IPS-20b (cell line): ENCODE data around the gene PTGER3.
"Not testable (repeated sequence)": the region's sequence is repeated elsewhere in the genome, so short reads cannot be mapped to it uniquely, and the experiment has no call there.

Experiments
- H3K27ac ChIP-seq: one replicate; pipeline ENCODE4 v1.5.1; 2013; ENCODE audit warnings: low read length
- H3K27me3 ChIP-seq: 2 replicates; pipeline ENCODE4 v1.6.1; 2013; ENCODE audit warnings: mild to moderate bottlenecking, low read length, inconsistent platforms; ENCODE audit not compliant: insufficient read depth
- H3K36me3 ChIP-seq: 2 replicates; pipeline ENCODE4 v1.6.1; 2013; ENCODE audit warnings: low read depth, mild to moderate bottlenecking, inconsistent platforms, low read length, moderate library complexity; ENCODE audit not compliant: insufficient read depth
- H3K4me1 ChIP-seq: 2 replicates; pipeline ENCODE4 v1.6.1; 2013; ENCODE audit warnings: mild to moderate bottlenecking, control low read depth, inconsistent platforms, low read length, moderate library complexity; ENCODE audit not compliant: insufficient read depth
- H3K4me3 ChIP-seq: 2 replicates; pipeline ENCODE4 v1.5.1; 2013; ENCODE audit warnings: mild to moderate bottlenecking, low read length, inconsistent platforms
- H3K9ac ChIP-seq: 2 replicates; pipeline ENCODE4 v1.6.1; 2013; ENCODE audit warnings: low read depth, mild to moderate bottlenecking, inconsistent platforms, low read length, moderate library complexity
- H3K9me3 ChIP-seq: 2 replicates; pipeline ENCODE4 v1.6.1; 2013; ENCODE audit warnings: mild to moderate bottlenecking, low read depth, low read length, inconsistent platforms; ENCODE audit not compliant: insufficient read depth

Gene PTGER3

DNA sequence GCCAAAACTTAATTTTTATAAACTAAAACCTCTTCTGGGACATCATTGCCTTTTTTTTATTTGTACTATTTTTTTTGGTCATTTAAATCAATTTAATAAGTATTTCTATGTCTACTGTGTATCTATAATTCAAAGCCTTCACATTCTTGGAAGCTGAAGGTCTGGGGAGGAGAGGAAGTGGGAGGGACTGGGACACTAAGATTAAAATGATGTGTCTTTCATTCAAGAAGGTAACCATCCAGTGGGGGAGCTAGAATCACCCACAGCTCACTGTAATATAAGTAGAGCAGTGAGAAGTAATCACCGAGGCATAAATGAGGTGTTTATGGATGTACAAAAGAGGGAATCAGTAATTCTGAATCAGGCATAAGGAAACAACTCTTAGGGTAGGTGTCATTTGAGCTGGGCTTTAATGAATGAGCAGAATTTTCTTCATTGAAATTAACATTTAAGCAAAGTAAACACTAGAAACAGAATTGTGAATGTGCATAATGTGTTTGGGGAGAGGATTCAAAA is 52.8 kb downstream of the PTGER3 start:
- H3K36me3 ChIP-seq, result no peaks in the 10 kb centered on the region
- no peaks in the 10 kb centered on the region for H3K4me1 ChIP-seq
- H3K9me3 ChIP-seq, result no peaks in the 10 kb centered on the region
- no peak overlapping the region for H3K4me3 ChIP-seq
- no peaks in the 10 kb centered on the region for H3K27me3 ChIP-seq
- H3K9ac ChIP-seq, result no peak overlapping the region
- no peak overlapping the region for H3K27ac ChIP-seq

DNA sequence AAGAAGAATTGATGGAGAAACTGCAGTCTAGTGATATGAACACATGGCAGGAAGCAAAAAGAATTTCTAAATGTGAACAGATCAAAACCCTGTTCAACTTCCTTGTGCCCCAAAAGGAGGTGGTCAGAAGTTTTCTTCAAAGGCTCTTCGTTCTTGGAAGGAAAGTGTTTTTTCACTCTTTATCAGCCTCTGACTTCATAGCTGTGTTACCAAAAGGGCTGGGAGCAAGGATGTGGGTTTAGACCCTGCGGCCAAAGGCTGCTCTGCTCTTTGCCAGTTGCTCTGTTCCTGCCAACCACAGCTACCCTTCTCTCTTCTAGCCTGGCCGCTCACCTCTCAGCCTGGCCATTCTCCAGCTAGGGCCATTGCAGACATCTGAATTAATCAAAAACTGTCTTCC is 53.8 kb downstream of the PTGER3 start:
- H3K27me3 ChIP-seq, result no peaks in the 10 kb centered on the region
- no peaks in the 10 kb centered on the region for H3K36me3 ChIP-seq
- H3K4me1 ChIP-seq, result no peaks in the 10 kb centered on the region
- H3K4me3 ChIP-seq, result no peak overlapping the region
- no peak overlapping the region for H3K9ac ChIP-seq
- H3K9me3 ChIP-seq, result no peaks in the 10 kb centered on the region
- H3K27ac ChIP-seq, result no peak overlapping the region

DNA sequence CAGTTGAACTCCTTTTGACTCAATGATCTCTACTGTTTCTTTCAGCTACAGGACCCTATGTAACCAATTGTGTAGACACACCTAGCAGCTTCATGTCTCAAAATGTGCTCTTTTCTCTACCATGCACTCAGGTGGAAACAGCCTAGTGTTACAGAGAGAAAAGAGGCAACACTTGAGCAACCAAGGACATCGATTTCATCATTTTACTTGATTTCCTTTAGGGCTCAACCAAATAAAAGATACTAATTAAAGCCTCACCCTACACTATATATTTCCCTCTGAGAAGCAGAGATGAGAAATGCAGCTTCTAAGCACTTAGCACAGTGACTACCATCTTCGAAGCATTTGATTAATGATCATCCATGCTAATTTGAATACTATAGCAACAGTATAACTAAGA is 55.1 kb downstream of the PTGER3 start:
- H3K27ac ChIP-seq, result no peak overlapping the region
- H3K9me3 ChIP-seq, result no peaks in the 10 kb centered on the region
- no peaks in the 10 kb centered on the region for H3K4me1 ChIP-seq
- no peak overlapping the region for H3K4me3 ChIP-seq
- H3K36me3 ChIP-seq, result no peaks in the 10 kb centered on the region
- no peak overlapping the region for H3K9ac ChIP-seq
- H3K27me3 ChIP-seq, result no peaks in the 10 kb centered on the region

DNA sequence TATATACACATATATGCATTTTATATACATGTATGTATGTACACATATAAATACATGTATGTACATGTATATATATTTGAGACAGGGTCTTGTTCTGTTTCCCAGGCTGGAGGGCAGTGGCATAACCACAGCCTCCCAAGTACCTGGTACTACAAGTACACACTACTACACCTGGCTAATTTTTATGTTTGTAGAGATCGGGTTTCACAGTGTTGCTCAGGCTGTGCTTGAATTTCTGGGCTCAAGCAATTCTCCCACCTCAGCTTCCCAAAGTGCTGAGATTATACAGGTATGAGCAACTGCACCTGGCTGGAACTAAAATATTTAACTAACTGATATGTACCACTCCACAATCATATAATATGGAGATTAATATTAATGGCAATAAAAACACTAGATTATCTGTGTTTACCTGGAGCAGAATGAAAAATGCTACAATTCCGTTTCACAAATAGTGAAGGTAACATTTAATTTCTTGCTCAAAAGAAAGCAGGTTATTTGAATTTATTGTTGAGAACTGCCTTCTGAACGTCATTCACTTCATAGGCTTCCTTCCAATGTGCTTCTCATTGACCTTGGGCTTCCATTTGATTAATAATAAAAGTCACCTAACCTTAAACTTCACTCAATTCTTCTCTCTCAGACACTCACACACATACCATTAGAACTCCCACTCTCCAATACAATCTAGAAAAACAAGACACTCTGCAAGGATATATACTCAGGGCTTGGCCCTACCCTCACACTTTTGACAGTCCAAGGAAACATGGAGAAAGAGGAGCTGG is 57.0 kb downstream of the PTGER3 start:
- Histone ChIP-seq H3K9me3 (no peaks in the 10 kb centered on the region), H3K36me3 (no peaks in the 10 kb centered on the region), H3K27me3 (no peaks in the 10 kb centered on the region), H3K4me1 (no peaks in the 10 kb centered on the region), H3K9ac (no peak overlapping the region), H3K4me3 (no peak overlapping the region), H3K27ac (no peak overlapping the region)

DNA sequence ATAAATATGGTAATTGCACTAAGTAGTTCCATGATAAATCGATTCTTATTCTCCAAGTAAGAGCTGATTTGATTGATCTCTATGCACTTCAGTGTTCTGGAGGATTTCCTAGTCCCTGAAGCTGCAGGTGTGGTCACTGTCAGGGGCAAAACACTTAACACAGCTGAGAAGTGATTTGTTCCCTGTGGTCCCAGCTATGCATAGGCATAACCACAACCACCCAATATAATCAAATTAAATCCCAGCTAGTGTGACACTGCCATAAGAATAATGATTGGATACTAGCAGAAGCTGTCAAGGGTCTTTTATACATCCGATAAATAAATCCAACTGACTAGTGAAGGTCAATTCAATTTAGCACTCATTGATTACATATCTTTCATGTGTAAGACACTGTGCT is 60.1 kb downstream of the PTGER3 start:
- Histone ChIP-seq H3K36me3 (no peaks in the 10 kb centered on the region), H3K27ac (no peak overlapping the region), H3K4me1 (no peaks in the 10 kb centered on the region), H3K9me3 (no peaks in the 10 kb centered on the region), H3K4me3 (no peak overlapping the region), H3K9ac (no peak overlapping the region), H3K27me3 (no peaks in the 10 kb centered on the region)

DNA sequence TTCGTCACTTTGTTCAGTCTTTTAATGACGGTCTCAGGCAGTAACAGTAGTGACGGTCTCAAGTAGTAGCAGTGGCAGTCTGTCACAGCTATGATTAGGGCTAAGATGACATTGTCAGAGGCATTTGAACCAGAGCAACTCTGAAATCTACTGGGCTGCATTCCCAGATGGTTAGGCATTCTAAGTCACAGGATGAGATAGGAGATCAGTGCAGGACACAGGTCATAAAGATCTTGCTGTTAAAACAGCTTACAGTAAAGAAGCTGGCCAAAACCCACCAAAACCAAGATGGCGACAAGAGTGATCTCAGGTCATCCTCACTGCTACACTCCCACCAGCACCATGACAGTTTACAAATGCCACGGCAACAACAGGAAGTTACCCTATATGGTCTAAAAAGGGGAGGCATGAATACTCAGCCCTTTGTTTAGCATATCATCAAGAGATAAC is 61.8 kb downstream of the PTGER3 start:
- H3K4me3 ChIP-seq, H3K36me3 ChIP-seq, H3K9ac ChIP-seq, H3K4me1 ChIP-seq, H3K27me3 ChIP-seq, H3K9me3 ChIP-seq, H3K27ac ChIP-seq: not testable (repeated sequence)

DNA sequence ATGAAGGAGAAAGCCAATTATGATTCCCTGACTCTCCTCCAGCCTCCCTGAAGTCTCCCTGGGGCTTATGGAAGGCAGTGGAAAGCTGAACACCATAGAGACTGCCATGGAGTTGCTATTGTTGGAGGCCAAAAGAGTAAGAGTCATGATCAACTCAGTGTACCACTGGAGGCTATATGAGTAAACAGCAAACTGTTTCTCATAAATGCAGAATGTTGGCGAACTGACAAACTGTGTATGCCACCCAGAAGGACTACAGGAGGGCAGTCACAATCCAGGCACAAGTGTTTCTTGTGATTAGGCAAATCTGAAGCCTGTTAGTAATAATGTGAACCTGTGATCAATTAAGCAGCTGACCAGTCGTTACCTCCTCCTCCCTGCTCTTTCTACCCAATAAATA is 62.3 kb downstream of the PTGER3 start:
- not testable (repeated sequence) for H3K27ac ChIP-seq, H3K4me1 ChIP-seq, H3K9ac ChIP-seq, H3K36me3 ChIP-seq, H3K9me3 ChIP-seq, H3K4me3 ChIP-seq, H3K27me3 ChIP-seq

DNA sequence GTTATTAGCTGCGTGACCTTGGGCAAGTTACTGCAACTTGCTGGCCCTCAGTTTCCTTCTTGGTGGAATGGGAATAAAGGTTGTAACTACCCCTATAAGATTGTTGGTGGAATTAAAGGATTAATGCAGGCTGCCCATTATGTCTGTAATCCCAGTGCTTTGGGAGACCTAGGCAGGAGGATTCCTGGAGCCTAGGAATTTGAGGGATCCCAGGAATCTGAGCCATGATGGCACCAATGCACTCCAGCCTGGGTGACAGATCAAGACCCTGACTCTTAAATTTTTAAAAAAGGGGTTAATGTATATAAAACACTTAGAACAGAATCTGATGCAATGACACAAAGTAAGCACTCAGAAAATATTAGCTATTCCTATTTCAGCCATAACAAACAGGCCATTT is 67.3 kb downstream of the PTGER3 start:
- no peaks in the 10 kb centered on the region for H3K4me1 ChIP-seq
- H3K36me3 ChIP-seq, result no peaks in the 10 kb centered on the region
- no peaks in the 10 kb centered on the region for H3K27me3 ChIP-seq
- H3K4me3 ChIP-seq, result no peak overlapping the region
- H3K9me3 ChIP-seq, result no peaks in the 10 kb centered on the region
- H3K9ac ChIP-seq, result no peak overlapping the region
- H3K27ac ChIP-seq, result no peak overlapping the region

DNA sequence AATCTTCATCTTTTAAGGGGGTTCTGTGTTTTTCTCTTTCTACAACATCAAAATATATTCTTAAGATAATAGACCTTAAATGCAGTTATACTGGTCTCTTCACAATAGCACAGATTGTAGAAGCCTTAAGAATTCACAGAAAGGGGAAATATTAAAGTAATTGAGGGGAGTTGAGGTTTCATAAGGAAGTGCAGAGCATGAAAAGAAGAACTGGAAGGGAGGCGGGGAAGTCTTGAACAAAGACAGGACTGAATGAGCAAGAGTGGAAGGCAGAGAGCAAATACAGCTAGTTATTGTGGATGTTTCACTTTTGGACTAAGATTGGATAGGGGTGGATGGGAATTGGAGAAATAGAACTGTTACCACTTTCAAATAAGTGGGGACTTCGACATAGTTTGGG is 67.7 kb downstream of the PTGER3 start:
- H3K36me3 ChIP-seq, result no peaks in the 10 kb centered on the region
- H3K27ac ChIP-seq, result no peak overlapping the region
- H3K4me3 ChIP-seq, result no peak overlapping the region
- no peaks in the 10 kb centered on the region for H3K27me3 ChIP-seq
- no peaks in the 10 kb centered on the region for H3K9me3 ChIP-seq
- no peaks in the 10 kb centered on the region for H3K4me1 ChIP-seq
- H3K9ac ChIP-seq, result no peak overlapping the region

DNA sequence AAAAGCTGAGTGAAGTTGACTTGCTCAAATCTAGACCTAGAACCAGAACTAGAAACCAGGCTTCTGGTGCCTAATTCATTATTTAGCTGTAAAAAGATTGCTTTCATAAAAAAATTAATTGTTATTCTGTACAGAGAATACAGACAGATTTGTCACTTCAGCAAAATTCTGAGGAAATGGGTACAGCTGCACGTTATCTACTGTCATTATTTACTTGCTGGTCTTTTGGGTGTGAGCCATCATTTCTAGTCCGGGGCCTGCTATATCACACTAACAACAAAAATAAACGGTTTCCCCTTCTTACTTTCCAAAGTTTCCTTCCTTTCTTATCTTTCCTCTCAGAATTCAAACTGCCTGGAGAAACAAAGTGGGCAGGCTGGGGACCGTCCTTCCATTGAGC is 68.3 kb downstream of the PTGER3 start:
- Histone ChIP-seq H3K9me3 (no peaks in the 10 kb centered on the region), H3K27ac (no peak overlapping the region), H3K27me3 (no peaks in the 10 kb centered on the region), H3K4me1 (no peaks in the 10 kb centered on the region), H3K36me3 (no peaks in the 10 kb centered on the region), H3K4me3 (no peak overlapping the region), H3K9ac (no peak overlapping the region)

DNA sequence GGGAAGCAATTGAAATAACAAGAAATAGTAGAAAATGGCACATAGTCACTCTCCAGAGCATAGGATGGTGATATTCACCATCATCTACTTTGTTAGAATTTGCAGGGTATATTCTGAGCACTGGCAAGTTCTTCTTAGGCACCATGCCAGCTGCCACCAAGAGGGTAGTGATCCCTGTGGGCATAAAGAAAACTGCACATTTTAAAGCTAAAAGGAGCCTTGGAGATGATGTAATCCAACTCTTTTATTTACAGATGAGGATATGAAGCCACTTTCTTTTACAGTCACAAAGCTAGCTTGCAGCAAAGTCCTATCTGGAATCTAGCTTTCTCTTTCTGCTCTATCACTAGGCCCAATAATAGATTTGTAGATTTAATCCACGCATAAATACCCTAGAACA is 69.0 kb downstream of the PTGER3 start:
- Histone ChIP-seq H3K4me3 (no peak overlapping the region), H3K27me3 (no peaks in the 10 kb centered on the region), H3K36me3 (no peaks in the 10 kb centered on the region), H3K9me3 (no peaks in the 10 kb centered on the region), H3K4me1 (no peaks in the 10 kb centered on the region), H3K27ac (no peak overlapping the region), H3K9ac (no peak overlapping the region)

DNA sequence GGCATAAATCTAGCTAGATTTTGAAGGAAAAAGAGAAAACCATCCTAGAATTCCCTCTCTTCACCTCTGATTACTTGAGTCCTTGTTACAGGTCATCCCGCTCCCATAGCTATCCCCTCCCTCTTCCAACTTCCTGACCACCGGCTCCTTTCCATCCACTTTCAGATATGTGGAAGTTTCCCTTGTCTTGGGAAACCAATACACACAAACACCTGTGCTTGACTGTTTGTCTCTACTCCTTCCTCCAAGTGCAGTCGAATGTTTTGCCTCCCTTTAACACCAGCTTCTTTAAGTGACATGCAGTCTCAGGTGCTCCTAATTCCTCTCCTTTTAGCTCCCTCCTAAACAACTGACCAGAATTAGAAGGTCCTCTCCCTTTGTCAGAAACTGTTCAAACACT is 70.0 kb downstream of the PTGER3 start:
- H3K9me3 ChIP-seq, result no peaks in the 10 kb centered on the region
- no peaks in the 10 kb centered on the region for H3K27me3 ChIP-seq
- no peaks in the 10 kb centered on the region for H3K4me1 ChIP-seq
- no peak overlapping the region for H3K9ac ChIP-seq
- H3K27ac ChIP-seq, result no peak overlapping the region
- no peaks in the 10 kb centered on the region for H3K36me3 ChIP-seq
- no peak overlapping the region for H3K4me3 ChIP-seq
